Activated CD4-positive, alpha-beta memory T cell treated with anti-CD3 and anti-CD28 coated beads, Interleukin-2, amount 10 ng/mL, durations not matched to agents 7 days and 5 days (primary cell): ENCODE results near the gene DCLK1. TPM values are rescaled to one million over a fixed set of nuclear protein-coding genes. Genes with fewer than 3 reads are reported as not detected.
"Not testable (repeated sequence)": the region's sequence is repeated elsewhere in the genome, so short reads cannot be mapped to it uniquely, and the experiment has no call there.

ENCODE experiments used
- CTCF ChIA-PET: fragments of 350-600 bp; sonication (Branson Sonifier 250); formaldehyde crosslinking; loops from one replicate; lab custom pipeline; 2021; ENCODE audit warnings: antibody characterized with exemption, inconsistent platforms; lab: Charles Lee
- POLR2A ChIA-PET: fragments of 350-600 bp; sonication (Branson Sonifier 250); formaldehyde crosslinking; loops from one replicate; lab custom pipeline; 2021; ENCODE audit warnings: antibody characterized with exemption; lab: Charles Lee
- DNase-seq: peaks from one replicate; pipeline ENCODE4 v3.0.0-alpha.2; 2020
- H3K27ac Mint-ChIP-seq: one replicate; pipeline ENCODE4 v1.8.0; 2021; ENCODE audit warnings: mild to moderate bottlenecking, mixed read lengths
- H3K27me3 Mint-ChIP-seq: one replicate; pipeline ENCODE4 v1.8.0; 2021; ENCODE audit warnings: mixed read lengths
- H3K36me3 Mint-ChIP-seq: one replicate; pipeline ENCODE4 v1.8.0; 2021; ENCODE audit warnings: low read depth, mixed read lengths
- H3K4me1 Mint-ChIP-seq: one replicate; pipeline ENCODE4 v1.8.0; 2021; ENCODE audit warnings: mixed read lengths
- H3K4me3 Mint-ChIP-seq: one replicate; pipeline ENCODE4 v1.8.0; 2021; ENCODE audit warnings: mild to moderate bottlenecking, mixed read lengths
- H3K9me3 Mint-ChIP-seq: one replicate; pipeline ENCODE4 v1.8.0; 2021; ENCODE audit warnings: mixed read lengths
- total RNA-seq, 2 experiments: library from RNA; stranded (reverse); gene quantifications; one replicate each; pipeline ENCODE4 v1.2.3, GENCODE V29; 2021

Gene DCLK1
- total RNA-seq, 2 experiments from 2014 or later, result not detected

DNA sequence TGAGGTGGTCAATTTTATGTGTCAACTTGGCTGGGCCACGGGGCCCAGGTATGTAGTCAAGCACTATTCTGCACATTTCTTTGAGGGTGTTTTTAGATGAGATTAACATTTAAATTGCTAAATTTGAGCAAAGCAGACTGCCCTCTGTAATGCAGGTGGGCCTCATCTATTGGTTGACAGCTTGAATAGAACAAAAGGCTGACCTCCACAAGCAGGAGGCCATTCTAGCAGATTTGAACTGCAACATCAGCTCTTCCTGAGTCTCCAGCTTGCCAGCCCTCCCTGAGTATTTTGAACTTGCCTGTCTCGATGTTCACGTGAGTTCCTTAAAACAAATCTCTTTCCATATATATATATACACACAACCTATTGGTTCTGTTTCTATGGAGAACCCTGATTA lies 134.8 kb downstream of the DCLK1 start:
- POLR2A ChIA-PET, result no interaction called here
- no peak for DNase-seq
- H3K27ac Mint-ChIP-seq, result no peak overlapping the region
- no peaks in the 10 kb centered on the region for H3K27me3 Mint-ChIP-seq
- no peaks in the 10 kb centered on the region for H3K9me3 Mint-ChIP-seq
- no peaks in the 10 kb centered on the region for H3K4me1 Mint-ChIP-seq
- CTCF ChIA-PET, result no interaction called here
- no peak overlapping the region for H3K4me3 Mint-ChIP-seq
- H3K36me3 Mint-ChIP-seq, result no peaks in the 10 kb centered on the region

DNA sequence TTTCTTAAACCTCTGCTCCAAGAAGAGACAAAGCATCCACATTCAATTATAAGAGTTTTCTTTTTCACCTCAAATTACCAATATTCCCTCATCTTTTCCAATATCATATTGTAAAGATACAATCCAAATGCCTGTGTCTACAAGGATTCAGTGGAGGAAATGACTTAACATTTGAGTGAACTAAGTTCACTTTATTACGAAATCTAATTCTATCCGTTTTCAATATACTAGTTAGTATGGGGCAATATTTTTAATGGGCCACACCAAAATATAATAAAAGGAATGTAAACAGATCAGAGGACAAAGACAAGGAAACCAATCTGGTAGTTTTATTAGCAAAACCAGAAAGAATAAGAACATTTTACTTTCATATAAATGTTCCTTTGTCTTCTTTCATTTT lies 136.0 kb downstream of the DCLK1 start:
- no peaks in the 10 kb centered on the region for H3K4me1 Mint-ChIP-seq
- H3K9me3 Mint-ChIP-seq, result no peaks in the 10 kb centered on the region
- POLR2A ChIA-PET, result no interaction called here
- CTCF ChIA-PET, result no interaction called here
- DNase-seq, result no peak
- H3K36me3 Mint-ChIP-seq, result no peaks in the 10 kb centered on the region
- no peak overlapping the region for H3K4me3 Mint-ChIP-seq
- H3K27ac Mint-ChIP-seq, result no peak overlapping the region
- H3K27me3 Mint-ChIP-seq, result no peaks in the 10 kb centered on the region

DNA sequence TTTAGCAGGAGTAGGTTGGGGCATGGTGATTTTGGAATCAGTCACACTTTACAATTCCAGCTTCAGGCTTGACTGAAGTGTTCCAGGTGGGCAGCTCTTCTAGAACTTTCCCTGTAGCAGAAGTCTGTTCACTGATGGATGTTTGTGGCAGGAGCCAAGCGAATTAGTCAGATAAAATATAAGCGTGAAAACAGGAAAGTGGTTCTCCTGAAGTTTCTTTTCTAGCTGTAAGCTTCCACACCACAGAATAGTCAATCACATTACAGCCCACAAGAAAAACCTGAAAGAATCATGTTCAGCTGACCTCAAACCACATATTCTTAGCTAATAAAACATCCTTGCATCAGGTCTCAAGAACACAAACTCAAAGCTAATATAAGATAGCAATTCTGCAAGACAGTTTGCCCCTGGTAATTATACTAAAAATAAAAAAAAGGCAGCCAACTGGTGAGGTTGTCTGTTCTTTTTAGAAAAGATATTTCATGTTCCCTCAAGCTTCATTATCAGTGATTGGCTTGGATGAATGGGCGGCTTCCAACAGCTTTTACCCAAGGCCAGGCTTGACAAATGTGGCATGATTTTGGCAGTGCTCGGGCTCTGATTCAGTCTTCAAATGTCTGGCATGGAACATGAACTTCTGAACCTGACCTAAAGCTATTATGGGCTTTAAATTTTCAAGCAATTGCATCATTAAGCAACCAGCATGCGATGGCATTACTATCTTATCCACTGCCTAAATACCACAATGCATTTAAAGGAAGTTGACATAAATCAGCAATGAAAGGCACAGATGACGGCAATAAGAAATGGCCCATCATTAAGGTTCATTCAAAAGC lies 136.8 kb downstream of the DCLK1 start:
- Mint-ChIP-seq H3K4me3 (no peak overlapping the region), H3K27me3 (no peaks in the 10 kb centered on the region), H3K9me3 (no peaks in the 10 kb centered on the region), H3K36me3 (no peaks in the 10 kb centered on the region), H3K4me1 (no peaks in the 10 kb centered on the region), H3K27ac (no peak overlapping the region)
- DNase-seq, result no peak
- CTCF ChIA-PET, result interaction anchor here (0.6 to 1.5 kb wide), 3 partner anchors 15 to 163 kb away, joined by 3 read pairs; no protein-coding TSS in a partner anchor
- POLR2A ChIA-PET, result no interaction called here

GRCh38 chr13:35993686-35994085 lies 137.5 kb downstream of the DCLK1 start:
- no peak overlapping the region for H3K4me3 Mint-ChIP-seq
- no peak for DNase-seq
- CTCF ChIA-PET, result interaction anchor here (1.1 to 1.5 kb wide), 2 partner anchors 14 to 16 kb away, joined by 3 read pairs; no protein-coding TSS in a partner anchor

DNA sequence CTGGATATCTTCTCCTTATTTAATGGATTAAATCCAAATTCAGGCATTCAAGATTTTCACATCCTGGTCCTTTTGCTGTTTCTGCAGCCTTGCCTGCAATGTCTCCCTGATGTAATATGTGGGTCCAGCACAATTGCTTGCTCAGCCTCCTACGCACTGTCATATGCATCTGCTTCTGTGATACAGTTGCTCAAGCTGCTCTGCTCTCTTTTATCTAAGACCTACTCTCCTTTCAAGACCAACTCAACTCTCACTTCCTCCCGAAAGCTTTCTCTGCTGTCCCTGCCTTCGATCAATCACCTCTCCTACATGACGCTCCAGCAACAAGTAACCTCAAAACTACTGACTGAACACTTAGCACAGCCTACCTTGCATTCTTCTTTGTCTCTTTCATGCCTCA lies 138.2 kb downstream of the DCLK1 start:
- DNase-seq, result no peak
- no peak overlapping the region for H3K27ac Mint-ChIP-seq
- H3K9me3 Mint-ChIP-seq, result no peaks in the 10 kb centered on the region
- no peaks in the 10 kb centered on the region for H3K4me1 Mint-ChIP-seq
- no peaks in the 10 kb centered on the region for H3K36me3 Mint-ChIP-seq
- ChIA-PET POLR2A (no interaction called here), CTCF (interaction anchor here (1.5 kb wide), 1 partner anchor 14 kb away, joined by 3 read pairs; no protein-coding TSS in a partner anchor)
- H3K4me3 Mint-ChIP-seq, result no peak overlapping the region
- H3K27me3 Mint-ChIP-seq, result no peaks in the 10 kb centered on the region

More at GRCh38 chr13:35993686-35994085, 137.5 kb downstream of the DCLK1 start:
- Mint-ChIP-seq H3K9me3 (no peaks in the 10 kb centered on the region), H3K27ac (no peak overlapping the region), H3K36me3 (no peaks in the 10 kb centered on the region), H3K27me3 (no peaks in the 10 kb centered on the region), H3K4me1 (no peaks in the 10 kb centered on the region)
- POLR2A ChIA-PET, result no interaction called here

- Mint-ChIP-seq H3K4me1 (no peaks in the 10 kb centered on the region), H3K27ac (no peak overlapping the region), H3K9me3 (no peaks in the 10 kb centered on the region), H3K36me3 (no peaks in the 10 kb centered on the region), H3K4me3 (no peak overlapping the region), H3K27me3 (no peaks in the 10 kb centered on the region)
- CTCF ChIA-PET, result no interaction called here
- no peak for DNase-seq
- POLR2A ChIA-PET, result no interaction called here
Measured at GRCh38 chr13:35990196-35990595, 141.0 kb downstream of the DCLK1 start.

- no peak for DNase-seq
- ChIA-PET POLR2A (no interaction called here), CTCF (interaction anchor here (1.1 kb wide), 1 partner anchor 9 kb away, joined by 4 read pairs; no protein-coding TSS in a partner anchor)
- Mint-ChIP-seq H3K4me3 (no peak overlapping the region), H3K27me3 (no peaks in the 10 kb centered on the region), H3K4me1 (no peaks in the 10 kb centered on the region), H3K27ac (no peak overlapping the region), H3K36me3 (no peaks in the 10 kb centered on the region), H3K9me3 (no peaks in the 10 kb centered on the region)
Measured at GRCh38 chr13:35988648-35989081, 142.5 kb downstream of the DCLK1 start.

DNA sequence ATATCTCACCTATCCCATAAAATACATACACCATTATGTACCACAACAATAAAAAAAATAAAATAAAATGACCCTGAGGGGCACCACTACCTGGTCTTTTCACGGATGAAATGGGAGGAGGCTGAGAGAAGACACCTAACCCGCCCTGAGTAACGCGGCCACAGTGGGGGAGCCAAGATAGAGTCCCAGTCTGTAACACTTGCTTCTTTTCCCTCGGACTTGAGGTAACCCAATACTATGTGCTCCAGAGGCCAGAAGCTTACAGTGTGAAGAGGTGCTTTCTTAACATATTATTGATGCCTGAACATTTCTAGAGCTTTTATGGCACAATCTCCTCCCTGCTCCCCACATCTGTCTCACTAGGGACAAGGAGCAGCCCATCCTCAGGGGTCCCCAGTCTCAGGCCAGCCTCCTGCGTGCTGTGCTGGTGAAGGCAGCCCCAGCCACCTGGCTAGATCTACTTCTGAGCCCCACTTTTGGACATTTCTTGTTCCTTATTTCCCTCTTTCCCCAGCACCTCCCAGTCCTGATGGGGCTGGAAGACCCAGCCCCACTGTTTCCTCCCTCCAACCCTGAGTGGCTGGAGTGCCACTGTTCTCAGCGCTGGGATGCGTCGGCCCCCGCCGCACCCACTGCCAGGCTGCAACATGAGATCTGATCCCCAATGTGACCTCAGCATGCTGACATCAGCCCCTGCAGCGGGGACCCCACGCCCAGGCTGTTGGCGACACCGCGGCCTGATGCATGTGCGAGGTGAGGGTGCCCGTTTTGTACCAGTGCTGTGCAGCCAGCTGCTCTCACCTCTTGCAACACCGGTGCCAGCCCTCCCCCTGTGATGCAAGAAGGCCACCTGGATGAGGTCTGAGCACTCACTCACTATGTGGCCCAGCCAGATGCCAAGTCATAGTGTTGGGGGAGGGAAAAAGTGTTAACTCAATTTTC lies 143.3 kb downstream of the DCLK1 start:
- Mint-ChIP-seq H3K27ac (no peak overlapping the region), H3K4me3 (no peak overlapping the region), H3K9me3 (no peaks in the 10 kb centered on the region), H3K27me3 (no peaks in the 10 kb centered on the region), H3K4me1 (no peaks in the 10 kb centered on the region), H3K36me3 (no peaks in the 10 kb centered on the region)
- POLR2A ChIA-PET, result no interaction called here
- no peak for DNase-seq
- CTCF ChIA-PET, result no interaction called here

GRCh38 chr13:35984776-35985453 lies 146.3 kb downstream of the DCLK1 start:
- no peaks in the 10 kb centered on the region for H3K27me3 Mint-ChIP-seq
- H3K4me1 Mint-ChIP-seq, result no peaks in the 10 kb centered on the region
- H3K9me3 Mint-ChIP-seq, result no peaks in the 10 kb centered on the region
- CTCF ChIA-PET, result no interaction called here
- H3K36me3 Mint-ChIP-seq, result no peaks in the 10 kb centered on the region
- DNase-seq, result no peak
- H3K27ac Mint-ChIP-seq, result no peak overlapping the region
- no peak overlapping the region for H3K4me3 Mint-ChIP-seq
- POLR2A ChIA-PET, result no interaction called here

GRCh38 chr13:35984287-35984686 lies 146.9 kb downstream of the DCLK1 start:
- CTCF ChIA-PET, result no interaction called here
- Mint-ChIP-seq H3K9me3 (no peaks in the 10 kb centered on the region), H3K27ac (no peak overlapping the region)

DNA sequence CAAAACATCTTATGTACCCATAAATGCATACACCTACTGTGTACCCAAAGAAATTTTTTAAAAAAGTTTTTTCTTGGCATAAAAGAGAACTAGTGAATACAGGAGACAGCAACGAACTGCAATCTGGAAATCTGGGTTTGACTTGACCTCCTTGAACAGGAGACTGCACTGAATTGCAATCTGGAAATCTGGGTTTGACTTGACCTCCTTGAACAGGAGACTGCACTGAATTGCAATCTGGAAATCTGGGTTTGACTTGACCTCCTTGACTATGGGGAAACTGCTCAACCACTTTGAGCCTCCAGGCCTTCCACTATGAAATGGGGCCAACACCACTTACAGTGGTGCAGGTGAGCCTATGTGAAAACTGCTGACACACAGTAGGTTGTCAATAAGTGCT lies 147.5 kb downstream of the DCLK1 start:
- H3K4me3 Mint-ChIP-seq, CTCF ChIA-PET, H3K4me1 Mint-ChIP-seq, H3K27me3 Mint-ChIP-seq, H3K9me3 Mint-ChIP-seq, DNase-seq, POLR2A ChIA-PET, H3K36me3 Mint-ChIP-seq, H3K27ac Mint-ChIP-seq: not testable (repeated sequence)

More at GRCh38 chr13:35984287-35984686, 146.9 kb downstream of the DCLK1 start:
- no peak for DNase-seq
- Mint-ChIP-seq H3K4me1 (no peaks in the 10 kb centered on the region), H3K27me3 (no peaks in the 10 kb centered on the region), H3K36me3 (no peaks in the 10 kb centered on the region), H3K4me3 (no peak overlapping the region)
- POLR2A ChIA-PET, result no interaction called here

DNA sequence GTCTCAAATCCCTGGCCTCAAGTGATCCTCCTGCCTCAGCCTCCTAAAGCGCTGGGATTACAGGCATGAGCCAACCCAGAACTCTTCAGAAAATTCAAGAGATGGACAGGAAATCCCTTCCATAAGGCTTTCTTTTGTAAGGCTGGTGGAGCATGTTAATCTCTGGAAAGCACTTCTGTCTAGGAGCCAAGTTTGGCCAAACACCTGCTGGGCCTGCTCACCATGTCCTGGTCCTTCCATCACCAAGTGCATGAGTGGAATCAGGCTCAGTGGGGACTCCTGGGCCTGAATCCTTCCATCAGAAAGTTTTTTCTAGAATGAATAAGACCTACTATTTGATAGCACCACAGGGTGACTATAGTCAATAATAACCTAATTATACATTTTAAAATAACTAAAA lies 148.0 kb downstream of the DCLK1 start:
- POLR2A ChIA-PET, result no interaction called here
- CTCF ChIA-PET, result no interaction called here
- no peak overlapping the region for H3K27ac Mint-ChIP-seq
- H3K27me3 Mint-ChIP-seq, result no peaks in the 10 kb centered on the region
- H3K4me1 Mint-ChIP-seq, result no peaks in the 10 kb centered on the region
- H3K9me3 Mint-ChIP-seq, result no peaks in the 10 kb centered on the region
- H3K4me3 Mint-ChIP-seq, result no peak overlapping the region
- no peak for DNase-seq
- H3K36me3 Mint-ChIP-seq, result no peaks in the 10 kb centered on the region
